HCT116 (cell line): ENCODE data around the gene HIVEP3.

Experiments used
- CBX3 ChIP-seq: IDR thresholded peaks from 2 replicates; pipeline ENCODE4 v1.6.1; 2012; ENCODE audit warnings: low read depth
- CEBPB ChIP-seq: IDR thresholded peaks from 2 replicates; pipeline ENCODE4 v1.6.1; 2012; ENCODE audit warnings: low read depth
- CTCF ChIP-seq, 3 experiments: fragments of 200-600 bp in 1 of 3; sonication (generic) in 1 of 3; IDR thresholded peaks in 2 of 3; conservative IDR thresholded peaks in 1 of 3; 2 replicates each; pipeline ENCODE4 v1.5.1; 2012 to 2017; ENCODE audit warnings: low read depth in 2 of 3, low read length in 2 of 3, antibody characterized with exemption in 1 of 3, borderline replicate concordance in 1 of 3, control low read depth in 1 of 3, mild to moderate bottlenecking in 1 of 3, mixed read lengths in 1 of 3, mixed run types in 1 of 3, moderate library complexity in 1 of 3; ENCODE audit not compliant: insufficient read depth in 1 of 3
- EGR1 ChIP-seq: IDR thresholded peaks from 2 replicates; pipeline ENCODE4 v1.6.1; 2012; ENCODE audit warnings: low read depth
- EZH2phosphoT487 ChIP-seq: fragments of 200-600 bp; IDR thresholded peaks from 2 replicates; pipeline ENCODE4 v1.6.1; 2018; ENCODE audit warnings: antibody characterized with exemption, borderline replicate concordance
- POLR2A ChIP-seq: IDR thresholded peaks from 2 replicates; pipeline ENCODE4 v1.7.0; 2011; ENCODE audit warnings: borderline replicate concordance; ENCODE audit not compliant: insufficient read depth, insufficient read length; ENCODE audit errors: extremely low read depth
- POLR2AphosphoS5 ChIP-seq: IDR thresholded peaks from 2 replicates; pipeline ENCODE4 v1.6.1; 2011; ENCODE audit warnings: mild to moderate bottlenecking, low read depth, low read length, moderate library complexity
- RAD21 ChIP-seq: IDR thresholded peaks from 2 replicates; pipeline ENCODE4 v1.6.1; 2012; ENCODE audit warnings: low read depth, mild to moderate bottlenecking
- SP1 ChIP-seq: IDR thresholded peaks from 2 replicates; pipeline ENCODE4 v1.6.1; 2012; ENCODE audit warnings: low read depth
- TCF7L2 ChIP-seq: IDR thresholded peaks from 2 replicates; pipeline ENCODE4 v1.7.0; 2011; ENCODE audit warnings: borderline replicate concordance, inconsistent platforms; ENCODE audit not compliant: insufficient read depth, insufficient read length; ENCODE audit errors: extremely low read depth
- YY1 ChIP-seq: IDR thresholded peaks from 2 replicates; pipeline ENCODE4 v1.6.1; 2011; ENCODE audit warnings: low read length, low read depth, moderate library complexity, mild to moderate bottlenecking; ENCODE audit not compliant: insufficient replicate concordance; ENCODE audit errors: extremely low read depth
- ZBTB33 ChIP-seq: IDR thresholded peaks from 2 replicates; pipeline ENCODE4 v1.6.1; 2011; ENCODE audit warnings: mild to moderate bottlenecking, low read length, moderate library complexity; ENCODE audit not compliant: insufficient replicate concordance; ENCODE audit errors: extremely low read depth
- ZNF274 ChIP-seq: fragments of 200-500 bp; sonication (Bioruptor generic); IDR thresholded peaks from 2 replicates; pipeline ENCODE4 v1.6.1; 2014; ENCODE audit warnings: mild to moderate bottlenecking, low read depth, low read length, inconsistent platforms

- no peak for TF ChIP-seq POLR2A
- TF ChIP-seq CTCF (IDR thresholded peaks at IDR 0.05 in 2 of 3, conservative IDR thresholded peaks at IDR 0.05 in 1 of 3; ENCODE audit: borderline replicate concordance in 1 of 3, insufficient read depth in 1 of 3, low read depth in 2 of 3, low read length in 2 of 3): no peak
- no peak for TF ChIP-seq CBX3
- no peak for TF ChIP-seq EZH2phosphoT487
- TF ChIP-seq ZNF274: no peak
- TF ChIP-seq YY1: no peak
- no peak for TF ChIP-seq TCF7L2
- no peak for TF ChIP-seq CEBPB
- TF ChIP-seq EGR1: no peak
- TF ChIP-seq POLR2AphosphoS5: no peak
- no peak for TF ChIP-seq RAD21
- no peak for TF ChIP-seq SP1
- TF ChIP-seq ZBTB33: no peak
These were observed 411.5 kb downstream of the HIVEP3 start for GRCh38 chr1:41507110-41507720.
